Neural progenitor cell (in vitro differentiated cells): ENCODE measurements around the gene FAM193A. TPM values are rescaled to one million over a fixed set of nuclear protein-coding genes. Genes with fewer than 3 reads are reported as not detected.
"Not testable (repeated sequence)": the region's sequence is repeated elsewhere in the genome, so short reads cannot be mapped to it uniquely, and the experiment has no call there.

Experiments used
- DNase-seq: peaks from one replicate; pipeline ENCODE4 v3.0.0-alpha.2; 2016; ENCODE audit warnings: low spot score
- H2AFZ ChIP-seq: fragments of 200-600 bp; sonication (generic); replicated peaks from 2 replicates; pipeline ENCODE4 v1.6.1; 2016; ENCODE audit warnings: antibody characterized with exemption
- H3F3A ChIP-seq: fragments of 200-600 bp; sonication (generic); 2 replicates; pipeline ENCODE4 v1.6.1; 2016; ENCODE audit warnings: antibody characterized with exemption, low read depth
- H3K27ac ChIP-seq: fragments of 200-600 bp; sonication (generic); 2 replicates; pipeline ENCODE4 v1.5.1; 2016; ENCODE audit warnings: mild to moderate bottlenecking
- H3K27me3 ChIP-seq: fragments of 200-600 bp; sonication (generic); 2 replicates; pipeline ENCODE4 v1.6.1; 2016; ENCODE audit warnings: mild to moderate bottlenecking, moderate library complexity
- H3K36me3 ChIP-seq: fragments of 200-600 bp; sonication (generic); 2 replicates; pipeline ENCODE4 v1.5.1; 2016
- H3K4me1 ChIP-seq: fragments of 200-600 bp; sonication (generic); 2 replicates; pipeline ENCODE4 v1.6.1; 2016; ENCODE audit warnings: mixed run types
- H3K4me2 ChIP-seq: fragments of 200-600 bp; sonication (generic); 2 replicates; pipeline ENCODE4 v1.6.1; 2016
- H3K4me3 ChIP-seq: fragments of 200-600 bp; sonication (generic); 2 replicates; pipeline ENCODE4 v1.5.1; 2016
- H3K79me2 ChIP-seq: fragments of 200-600 bp; sonication (generic); 2 replicates; pipeline ENCODE4 v1.6.1; 2016; ENCODE audit warnings: low read depth
- H3K9ac ChIP-seq: fragments of 200-600 bp; sonication (generic); 2 replicates; pipeline ENCODE4 v1.6.1; 2016
- H3K9me3 ChIP-seq: fragments of 200-600 bp; sonication (generic); 2 replicates; pipeline ENCODE4 v1.5.1; 2016; ENCODE audit warnings: low read depth
- H4K20me1 ChIP-seq: fragments of 200-600 bp; sonication (generic); 2 replicates; pipeline ENCODE4 v1.6.1; 2016; ENCODE audit warnings: low read depth
- H3K27ac Mint-ChIP-seq: 3 replicates; pipeline ENCODE4 v1.8.0; 2021; ENCODE audit warnings: mixed read lengths
- H3K27me3 Mint-ChIP-seq: 2 replicates; pipeline ENCODE4 v1.8.0; 2022; ENCODE audit warnings: low read depth, mild to moderate bottlenecking, inconsistent platforms, moderate library complexity, mixed read lengths; ENCODE audit not compliant: insufficient read depth
- H3K36me3 Mint-ChIP-seq: 3 replicates; pipeline ENCODE4 v1.8.0; 2021; ENCODE audit warnings: mixed read lengths
- H3K4me1 Mint-ChIP-seq: 3 replicates; pipeline ENCODE4 v1.8.0; 2021; ENCODE audit warnings: mixed read lengths
- H3K4me3 Mint-ChIP-seq: 3 replicates; pipeline ENCODE4 v1.8.0; 2021; ENCODE audit warnings: mild to moderate bottlenecking, moderate library complexity, mixed read lengths
- H3K9me3 Mint-ChIP-seq: 3 replicates; pipeline ENCODE4 v1.8.0; 2020; ENCODE audit warnings: mixed read lengths
- CTCF ChIP-seq: fragments of 200-600 bp; sonication (generic); IDR thresholded peaks from 2 replicates; pipeline ENCODE4 v1.5.1; 2017; ENCODE audit warnings: antibody characterized with exemption, mild to moderate bottlenecking
- EZH2 ChIP-seq: fragments of 200-600 bp; sonication (generic); IDR thresholded peaks from 2 replicates; pipeline ENCODE4 v1.6.1; 2017; ENCODE audit warnings: antibody characterized with exemption, mild to moderate bottlenecking, moderate library complexity
- EZH2phosphoT487 ChIP-seq: fragments of 200-600 bp; sonication (generic); IDR thresholded peaks from 2 replicates; pipeline ENCODE4 v1.6.1; 2017; ENCODE audit warnings: antibody characterized with exemption
- total RNA-seq: library from RNA; depleted of rRNA; stranded (reverse); fragments of >200 nt; gene quantifications from 2 replicates; pipeline ENCODE4 v1.2.3, GENCODE V29; 2015; ENCODE audit warnings: low replicate concordance

FAM193A gene
- total RNA-seq, 1 donor from 2014 or later: 29.1 TPM

- Histone ChIP-seq H3K4me3 (no peak overlapping the region), H3K79me2 (no peaks in the 10 kb centered on the region), H3K27me3 (no peaks in the 10 kb centered on the region), H3K4me1 (no peaks in the 10 kb centered on the region), H2AFZ (no peak overlapping the region), H3K9me3 (no peaks in the 10 kb centered on the region), H3K27ac (no peak overlapping the region), H3K4me2 (no peak overlapping the region), H4K20me1 (no peaks in the 10 kb centered on the region), H3F3A (peaks cover 14% of the 10 kb centered on the region), H3K9ac (no peak overlapping the region), H3K36me3 (no peaks in the 10 kb centered on the region)
- TF ChIP-seq CTCF (no peak), EZH2phosphoT487 (no peak), EZH2 (no peak)
- Mint-ChIP-seq H3K27ac (no peak overlapping the region), H3K36me3 (peaks cover 11% of the 10 kb centered on the region), H3K27me3 (peaks cover 4% of the 10 kb centered on the region), H3K4me3 (no peak overlapping the region), H3K9me3 (no peaks in the 10 kb centered on the region), H3K4me1 (no peaks in the 10 kb centered on the region)
- DNase-seq: no peak
Observed at GRCh38 chr4:2725380-2725779, 188.9 kb downstream of the FAM193A start.

GRCh38 chr4:2726881-2727280 is 190.4 kb downstream of the FAM193A start:
- not testable (repeated sequence) for H3K9me3 ChIP-seq, DNase-seq, H3K4me2 ChIP-seq, H3K4me3 Mint-ChIP-seq, H3K9ac ChIP-seq, H3K4me1 ChIP-seq, H4K20me1 ChIP-seq, H3K27me3 Mint-ChIP-seq, H3K79me2 ChIP-seq, H3K36me3 ChIP-seq, H3K9me3 Mint-ChIP-seq, H3K27ac Mint-ChIP-seq, H2AFZ ChIP-seq, H3K4me3 ChIP-seq, H3K27me3 ChIP-seq, H3K27ac ChIP-seq, H3K4me1 Mint-ChIP-seq, H3K36me3 Mint-ChIP-seq
- H3F3A ChIP-seq: peaks cover 13% of the 10 kb centered on the region

GRCh38 chr4:2728221-2728620 is 191.8 kb downstream of the FAM193A start:
- Histone ChIP-seq H3K4me2 (no peak overlapping the region), H4K20me1 (no peaks in the 10 kb centered on the region), H3K27me3 (no peaks in the 10 kb centered on the region), H3K79me2 (no peaks in the 10 kb centered on the region), H3K9ac (no peak overlapping the region), H3K36me3 (no peaks in the 10 kb centered on the region), H3K27ac (no peak overlapping the region), H3K4me3 (no peak overlapping the region), H3K4me1 (no peaks in the 10 kb centered on the region), H3F3A (peaks cover 10% of the 10 kb centered on the region), H2AFZ (no peak overlapping the region), H3K9me3 (no peaks in the 10 kb centered on the region)
- Mint-ChIP-seq H3K27me3 (peaks cover 6% of the 10 kb centered on the region), H3K4me3 (no peak overlapping the region), H3K4me1 (no peaks in the 10 kb centered on the region), H3K27ac (no peak overlapping the region), H3K9me3 (no peaks in the 10 kb centered on the region), H3K36me3 (peaks cover 11% of the 10 kb centered on the region)
- DNase-seq: no peak
- TF ChIP-seq CTCF (no peak), EZH2phosphoT487 (no peak), EZH2 (no peak)

GRCh38 chr4:2728806-2729532 is 192.5 kb downstream of the FAM193A start:
- no peaks in the 10 kb centered on the region for H3K9me3 Mint-ChIP-seq
- H3K4me3 Mint-ChIP-seq: no peak overlapping the region
- peaks cover 11% of the 10 kb centered on the region for H3K36me3 Mint-ChIP-seq

More at GRCh38 chr4:2728806-2729532, 192.5 kb downstream of the FAM193A start:
- Mint-ChIP-seq H3K27ac (no peak overlapping the region), H3K27me3 (peaks cover 6% of the 10 kb centered on the region), H3K4me1 (no peaks in the 10 kb centered on the region)
- Histone ChIP-seq H3K9me3 (no peaks in the 10 kb centered on the region), H3K9ac (no peak overlapping the region), H4K20me1 (no peaks in the 10 kb centered on the region), H3F3A (peaks cover 14% of the 10 kb centered on the region), H3K4me3 (no peak overlapping the region), H3K4me1 (peaks cover under 1% of the 10 kb centered on the region), H3K36me3 (no peaks in the 10 kb centered on the region), H3K27ac (no peak overlapping the region), H3K79me2 (no peaks in the 10 kb centered on the region), H3K27me3 (no peaks in the 10 kb centered on the region), H2AFZ (no peak overlapping the region), H3K4me2 (no peak overlapping the region)
- TF ChIP-seq EZH2phosphoT487 (no peak), EZH2 (no peak), CTCF (no peak)
- no peak for DNase-seq
